ENCODE measurements around the gene GABARAPL1.
"Not testable (repeated sequence)": the region's sequence is repeated elsewhere in the genome, so short reads cannot be mapped to it uniquely, and the experiment has no call there.

The GABARAPL1 gene

DNA sequence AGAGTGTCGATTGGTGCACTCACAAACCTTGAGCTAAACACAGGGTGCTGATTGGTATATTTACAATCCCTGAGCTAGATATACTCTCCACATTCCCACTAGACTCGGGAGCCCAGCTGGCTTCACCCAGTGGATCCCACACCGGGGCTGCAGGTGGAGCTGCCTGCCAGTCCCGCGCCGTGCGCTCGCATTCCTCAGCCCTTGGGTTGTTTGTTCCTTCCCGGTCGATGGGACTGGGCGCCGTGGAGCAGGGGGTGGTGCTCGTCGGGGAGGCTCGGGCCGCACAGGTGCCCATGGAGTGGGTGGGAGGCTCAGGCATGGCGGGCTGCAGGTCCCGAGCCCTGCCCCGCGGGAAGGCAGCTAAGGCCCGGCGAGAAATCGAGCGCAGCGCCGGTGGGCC, 12.7 kb downstream of the GABARAPL1 start:
- not testable (repeated sequence) for H3K9me3 ChIP-seq (ENCODE audit: control insufficient read depth in 5 of 5, low read length in 5 of 5); H3K27me3 ChIP-seq (ENCODE audit: control insufficient read depth in 5 of 5, insufficient read depth in 4 of 5, low read length in 5 of 5); H3K9ac ChIP-seq (ENCODE audit: low read length in 5 of 5); H3K27ac ChIP-seq (ENCODE audit: low read depth, low read length); H3K4me3 ChIP-seq (ENCODE audit: low read depth in 1 of 5, low read length in 5 of 5); H3K4me1 ChIP-seq (ENCODE audit: control insufficient read depth in 5 of 5, insufficient read depth in 5 of 5, low read length in 5 of 5)
- peaks cover 31 to 42% (median 38%) of the 10 kb centered on the region in 5 donors for H3K36me3 ChIP-seq (ENCODE audit: control insufficient read depth in 5 of 5, insufficient read depth in 5 of 5, low read length in 5 of 5)

DNA sequence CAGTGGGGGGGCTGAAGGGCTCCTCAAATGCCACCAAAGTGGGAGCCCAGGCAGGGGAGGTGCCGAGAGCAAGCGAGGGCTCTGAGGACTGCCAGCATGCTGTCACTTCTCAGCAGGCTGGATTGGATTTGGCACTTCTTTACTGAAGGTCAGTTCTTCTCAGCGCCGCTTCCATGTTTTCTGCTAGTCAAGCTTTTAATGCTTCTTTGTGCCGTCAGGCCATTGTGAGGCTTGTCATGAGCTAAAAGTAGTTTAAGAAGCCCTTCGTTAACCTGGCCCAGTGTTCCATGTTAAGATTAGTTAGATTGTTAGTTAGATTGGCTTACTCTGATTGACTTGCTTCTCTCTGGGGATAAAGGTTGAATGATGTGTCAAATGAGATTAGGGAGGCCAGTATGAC, 13.4 kb downstream of the GABARAPL1 start:
- H3K27ac ChIP-seq (ENCODE audit: low read depth, low read length), result no peak overlapping the region
- H3K4me1 ChIP-seq (ENCODE audit: control insufficient read depth in 5 of 5, insufficient read depth in 5 of 5, low read length in 5 of 5), result peaks cover 0 to 3% (median 0%) of the 10 kb centered on the region in 5 donors
- H3K9ac ChIP-seq (ENCODE audit: low read length in 5 of 5), result no peak overlapping the region
- H3K4me3 ChIP-seq (ENCODE audit: low read depth in 1 of 5, low read length in 5 of 5), result no peak overlapping the region
- H3K36me3 ChIP-seq (ENCODE audit: control insufficient read depth in 5 of 5, insufficient read depth in 5 of 5, low read length in 5 of 5), result peaks cover 26 to 36% (median 33%) of the 10 kb centered on the region in 5 donors
- no peaks in the 10 kb centered on the region for H3K27me3 ChIP-seq (ENCODE audit: control insufficient read depth in 5 of 5, insufficient read depth in 4 of 5, low read length in 5 of 5)
- no peaks in the 10 kb centered on the region for H3K9me3 ChIP-seq (ENCODE audit: control insufficient read depth in 5 of 5, low read length in 5 of 5)

DNA sequence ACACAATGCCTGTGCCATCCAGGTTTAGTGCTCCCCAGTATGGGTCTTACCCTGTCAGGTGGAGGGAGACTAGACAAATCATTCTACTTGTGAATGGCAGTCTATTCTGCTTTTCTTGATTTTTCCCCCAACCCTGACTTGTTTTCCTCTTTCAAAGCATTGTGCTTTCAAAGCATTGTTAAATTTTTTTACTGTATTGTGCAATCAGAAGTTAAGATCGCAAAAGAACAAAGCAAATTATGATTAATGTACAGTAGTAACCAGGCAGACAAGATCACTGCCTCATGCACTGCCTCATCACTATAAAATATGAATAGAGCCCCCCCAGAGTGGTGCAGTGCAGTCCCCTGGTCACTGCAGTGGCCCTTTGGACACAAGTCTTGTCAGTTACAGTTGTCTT, 14.1 kb downstream of the GABARAPL1 start:
- H3K9ac ChIP-seq (ENCODE audit: low read length in 5 of 5), result no peak overlapping the region
- H3K36me3 ChIP-seq (ENCODE audit: control insufficient read depth in 5 of 5, insufficient read depth in 5 of 5, low read length in 5 of 5), result peaks cover 20 to 29% (median 27%) of the 10 kb centered on the region in 5 donors
- no peak overlapping the region for H3K27ac ChIP-seq (ENCODE audit: low read depth, low read length)
- no peaks in the 10 kb centered on the region for H3K9me3 ChIP-seq (ENCODE audit: control insufficient read depth in 5 of 5, low read length in 5 of 5)
- H3K27me3 ChIP-seq (ENCODE audit: control insufficient read depth in 5 of 5, insufficient read depth in 4 of 5, low read length in 5 of 5), result no peaks in the 10 kb centered on the region
- H3K4me3 ChIP-seq (ENCODE audit: low read depth in 1 of 5, low read length in 5 of 5), result no peak overlapping the region
- no peaks in the 10 kb centered on the region for H3K4me1 ChIP-seq (ENCODE audit: control insufficient read depth in 5 of 5, insufficient read depth in 5 of 5, low read length in 5 of 5)

DNA sequence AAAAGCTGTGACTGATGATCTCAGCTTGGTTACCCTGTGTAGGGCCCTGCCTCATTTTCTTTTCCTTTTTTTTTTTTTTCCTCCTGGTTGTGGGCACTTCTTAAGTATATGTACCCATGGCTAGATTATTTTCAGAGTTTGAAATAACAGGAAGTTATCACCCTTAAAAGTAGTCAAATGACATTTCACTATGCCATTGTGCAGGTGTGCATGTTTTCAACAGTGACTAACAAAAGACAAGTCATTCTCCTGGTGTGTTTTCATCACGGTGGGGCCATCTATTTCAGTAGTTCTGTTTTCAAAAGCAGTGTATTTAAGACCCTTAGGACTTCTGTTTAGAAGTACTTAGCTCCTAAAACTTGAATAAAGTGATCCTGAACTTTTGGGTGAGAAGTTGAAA, 15.0 kb downstream of the GABARAPL1 start:
- Histone ChIP-seq H3K4me3 (ENCODE audit: low read depth in 1 of 5, low read length in 5 of 5) (no peak overlapping the region), H3K9me3 (ENCODE audit: control insufficient read depth in 5 of 5, low read length in 5 of 5) (no peaks in the 10 kb centered on the region), H3K27ac (ENCODE audit: low read depth, low read length) (no peak overlapping the region), H3K9ac (ENCODE audit: low read length in 5 of 5) (no peak overlapping the region), H3K27me3 (ENCODE audit: control insufficient read depth in 5 of 5, insufficient read depth in 4 of 5, low read length in 5 of 5) (no peaks in the 10 kb centered on the region), H3K36me3 (ENCODE audit: control insufficient read depth in 5 of 5, insufficient read depth in 5 of 5, low read length in 5 of 5) (peaks cover 13 to 20% (median 18%) of the 10 kb centered on the region in 5 donors), H3K4me1 (ENCODE audit: control insufficient read depth in 5 of 5, insufficient read depth in 5 of 5, low read length in 5 of 5) (no peaks in the 10 kb centered on the region)

DNA sequence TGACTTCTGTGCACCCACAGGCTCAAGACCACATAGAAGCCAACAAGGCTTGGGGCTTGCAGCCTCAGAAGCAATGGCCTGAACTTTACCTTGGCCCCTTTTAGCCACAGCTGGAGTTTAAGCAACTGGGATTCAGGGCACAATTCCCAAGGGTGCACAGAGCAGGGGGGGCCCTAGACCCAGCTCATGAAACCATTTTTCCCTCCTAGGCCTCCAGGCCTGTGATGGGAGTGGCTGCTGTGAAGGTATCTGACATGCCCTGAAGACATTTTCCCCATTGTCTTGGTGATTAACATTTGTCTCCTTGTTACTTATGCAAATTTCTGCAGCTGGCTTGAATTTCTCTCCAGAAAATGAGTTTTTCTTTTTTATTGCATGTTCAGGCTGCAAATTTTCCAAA, 21.9 kb downstream of the GABARAPL1 start:
- Histone ChIP-seq H3K36me3 (ENCODE audit: control insufficient read depth in 5 of 5, insufficient read depth in 5 of 5, low read length in 5 of 5) (no peaks in the 10 kb centered on the region), H3K4me1 (ENCODE audit: control insufficient read depth in 5 of 5, insufficient read depth in 5 of 5, low read length in 5 of 5) (no peaks in the 10 kb centered on the region), H3K27me3 (ENCODE audit: control insufficient read depth in 5 of 5, insufficient read depth in 4 of 5, low read length in 5 of 5) (no peaks in the 10 kb centered on the region), H3K4me3 (ENCODE audit: low read depth in 1 of 5, low read length in 5 of 5) (no peak overlapping the region), H3K9ac (ENCODE audit: low read length in 5 of 5) (no peak overlapping the region), H3K27ac (ENCODE audit: low read depth, low read length) (no peak overlapping the region), H3K9me3 (ENCODE audit: control insufficient read depth in 5 of 5, low read length in 5 of 5) (peaks cover 0 to 7% (median 0%) of the 10 kb centered on the region in 5 donors)

DNA sequence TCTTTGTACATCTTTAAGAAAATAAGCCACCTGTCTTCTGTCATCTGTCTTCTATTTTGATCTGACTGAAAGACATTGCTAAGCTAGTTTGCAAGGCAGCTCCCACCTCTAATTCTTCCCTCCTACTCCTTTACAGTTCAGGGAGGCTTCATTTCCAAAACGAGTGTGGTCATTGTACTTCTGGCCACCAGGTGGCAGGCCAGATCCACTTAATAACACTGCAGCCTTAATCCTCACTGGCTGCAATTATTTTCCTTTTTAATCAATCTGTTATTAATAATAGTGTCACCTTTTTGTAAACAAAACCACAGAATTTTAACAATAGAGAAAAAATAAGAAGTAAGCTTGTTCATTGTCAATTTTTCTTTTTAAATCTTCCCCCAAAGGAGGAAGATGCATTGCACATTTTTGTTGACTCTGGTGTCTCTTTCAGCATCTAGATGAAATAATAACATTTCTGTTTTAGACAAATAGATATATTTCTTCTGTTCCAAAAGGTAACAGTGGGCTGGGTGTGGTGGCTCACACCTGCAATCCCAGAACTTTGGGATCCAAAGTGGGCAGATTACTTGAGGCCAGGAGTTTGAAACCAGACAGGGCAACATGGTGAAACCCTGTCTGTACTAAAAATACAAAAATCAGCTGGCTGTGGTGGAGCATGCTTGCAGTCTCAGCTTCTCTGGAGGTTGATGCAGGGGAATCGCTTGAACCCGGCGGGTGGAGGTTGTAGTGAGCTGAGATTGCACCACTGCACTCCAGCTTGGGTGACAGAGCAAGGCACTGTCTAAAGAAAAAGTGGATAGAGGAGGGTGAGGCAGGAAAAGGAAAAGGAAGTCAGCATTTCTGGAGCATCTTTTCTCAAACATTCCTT, 23.3 kb downstream of the GABARAPL1 start:
- H3K4me1 ChIP-seq (ENCODE audit: control insufficient read depth in 5 of 5, insufficient read depth in 5 of 5, low read length in 5 of 5), result no peaks in the 10 kb centered on the region
- no peaks in the 10 kb centered on the region for H3K27me3 ChIP-seq (ENCODE audit: control insufficient read depth in 5 of 5, insufficient read depth in 4 of 5, low read length in 5 of 5)
- H3K9ac ChIP-seq (ENCODE audit: low read length in 5 of 5), result no peak overlapping the region
- no peaks in the 10 kb centered on the region for H3K36me3 ChIP-seq (ENCODE audit: control insufficient read depth in 5 of 5, insufficient read depth in 5 of 5, low read length in 5 of 5)
- no peak overlapping the region for H3K4me3 ChIP-seq (ENCODE audit: low read depth in 1 of 5, low read length in 5 of 5)
- H3K27ac ChIP-seq (ENCODE audit: low read depth, low read length), result no peak overlapping the region
- peaks cover 0 to 7% (median 0%) of the 10 kb centered on the region in 5 donors for H3K9me3 ChIP-seq (ENCODE audit: control insufficient read depth in 5 of 5, low read length in 5 of 5)

DNA sequence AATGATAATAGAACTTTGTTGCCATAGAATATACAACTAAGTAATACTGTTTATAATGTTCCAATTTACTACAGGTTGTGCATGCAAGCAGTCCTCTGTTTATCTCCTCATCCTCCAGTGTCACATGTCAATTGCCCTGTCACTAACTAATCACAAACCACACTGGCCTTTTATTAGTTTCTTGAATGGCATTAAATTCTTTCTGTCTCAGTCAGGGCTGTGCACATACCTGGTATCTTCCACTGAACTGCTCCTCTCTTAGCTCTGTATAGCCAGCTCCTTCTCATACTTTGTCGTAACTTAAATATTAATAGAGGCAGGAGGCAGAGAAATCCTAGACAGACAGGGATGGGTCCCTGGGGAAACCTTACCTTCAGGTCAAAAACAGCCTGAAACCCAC, 24.0 kb downstream of the GABARAPL1 start:
- no peaks in the 10 kb centered on the region for H3K36me3 ChIP-seq (ENCODE audit: control insufficient read depth in 5 of 5, insufficient read depth in 5 of 5, low read length in 5 of 5)
- H3K27me3 ChIP-seq (ENCODE audit: control insufficient read depth in 5 of 5, insufficient read depth in 4 of 5, low read length in 5 of 5), result no peaks in the 10 kb centered on the region
- no peak overlapping the region for H3K27ac ChIP-seq (ENCODE audit: low read depth, low read length)
- no peak overlapping the region for H3K4me3 ChIP-seq (ENCODE audit: low read depth in 1 of 5, low read length in 5 of 5)
- no peak overlapping the region for H3K9ac ChIP-seq (ENCODE audit: low read length in 5 of 5)
- H3K4me1 ChIP-seq (ENCODE audit: control insufficient read depth in 5 of 5, insufficient read depth in 5 of 5, low read length in 5 of 5), result no peaks in the 10 kb centered on the region
- H3K9me3 ChIP-seq (ENCODE audit: control insufficient read depth in 5 of 5, low read length in 5 of 5), result peaks cover 0 to 7% (median 0%) of the 10 kb centered on the region in 5 donors

DNA sequence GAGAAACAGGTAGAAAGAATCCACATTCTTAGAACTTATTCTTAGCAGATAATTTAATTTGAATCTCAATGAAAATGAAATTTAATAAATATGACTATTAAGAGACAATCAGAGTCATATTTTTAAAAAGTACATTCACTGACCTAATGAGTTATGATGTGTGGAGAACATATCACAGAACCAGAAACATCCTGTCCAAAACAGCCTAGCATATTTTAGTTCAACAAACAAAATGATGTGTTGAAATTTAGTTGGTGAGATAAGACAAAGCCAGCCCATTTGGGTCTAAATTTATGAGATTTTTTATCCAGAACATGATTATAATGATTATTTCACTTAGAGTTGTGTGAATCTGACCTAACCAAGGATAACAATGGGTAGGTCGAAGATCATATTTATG, 25.8 kb downstream of the GABARAPL1 start:
- Histone ChIP-seq H3K4me1 (ENCODE audit: control insufficient read depth in 5 of 5, insufficient read depth in 5 of 5, low read length in 5 of 5) (no peaks in the 10 kb centered on the region), H3K9me3 (ENCODE audit: control insufficient read depth in 5 of 5, low read length in 5 of 5) (peaks cover 0 to 7% (median 0%) of the 10 kb centered on the region in 5 donors), H3K9ac (ENCODE audit: low read length in 5 of 5) (no peak overlapping the region), H3K4me3 (ENCODE audit: low read depth in 1 of 5, low read length in 5 of 5) (no peak overlapping the region), H3K27ac (ENCODE audit: low read depth, low read length) (no peak overlapping the region), H3K36me3 (ENCODE audit: control insufficient read depth in 5 of 5, insufficient read depth in 5 of 5, low read length in 5 of 5) (peaks cover 0 to 7% (median 0%) of the 10 kb centered on the region in 5 donors), H3K27me3 (ENCODE audit: control insufficient read depth in 5 of 5, insufficient read depth in 4 of 5, low read length in 5 of 5) (no peaks in the 10 kb centered on the region)

DNA sequence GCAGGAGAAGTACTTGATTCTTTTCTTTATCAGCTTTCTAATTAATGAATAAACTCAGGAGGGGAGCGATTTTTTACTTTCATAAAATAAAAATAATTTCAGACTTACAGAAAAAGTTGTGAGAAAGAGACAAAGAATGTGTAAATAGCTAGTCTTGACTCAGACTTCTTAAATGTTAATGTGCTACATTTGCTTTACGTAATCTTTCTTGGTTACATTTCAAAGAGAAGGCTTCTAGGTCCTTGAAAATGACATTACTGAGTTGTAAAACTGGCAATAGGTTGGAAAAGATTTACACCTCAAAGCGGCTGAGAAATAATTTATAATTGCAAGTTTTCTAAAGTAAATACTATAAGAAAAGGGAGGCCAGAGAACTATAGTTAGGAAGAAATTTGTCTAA, 28.6 kb downstream of the GABARAPL1 start:
- Histone ChIP-seq H3K4me3 (ENCODE audit: low read depth in 1 of 5, low read length in 5 of 5) (no peak overlapping the region), H3K27me3 (ENCODE audit: control insufficient read depth in 5 of 5, insufficient read depth in 4 of 5, low read length in 5 of 5) (no peaks in the 10 kb centered on the region), H3K9me3 (ENCODE audit: control insufficient read depth in 5 of 5, low read length in 5 of 5) (no peaks in the 10 kb centered on the region), H3K9ac (ENCODE audit: low read length in 5 of 5) (no peak overlapping the region), H3K4me1 (ENCODE audit: control insufficient read depth in 5 of 5, insufficient read depth in 5 of 5, low read length in 5 of 5) (no peaks in the 10 kb centered on the region), H3K36me3 (ENCODE audit: control insufficient read depth in 5 of 5, insufficient read depth in 5 of 5, low read length in 5 of 5) (peaks cover 0 to 10% (median 0%) of the 10 kb centered on the region in 5 donors), H3K27ac (ENCODE audit: low read depth, low read length) (no peak overlapping the region)

DNA sequence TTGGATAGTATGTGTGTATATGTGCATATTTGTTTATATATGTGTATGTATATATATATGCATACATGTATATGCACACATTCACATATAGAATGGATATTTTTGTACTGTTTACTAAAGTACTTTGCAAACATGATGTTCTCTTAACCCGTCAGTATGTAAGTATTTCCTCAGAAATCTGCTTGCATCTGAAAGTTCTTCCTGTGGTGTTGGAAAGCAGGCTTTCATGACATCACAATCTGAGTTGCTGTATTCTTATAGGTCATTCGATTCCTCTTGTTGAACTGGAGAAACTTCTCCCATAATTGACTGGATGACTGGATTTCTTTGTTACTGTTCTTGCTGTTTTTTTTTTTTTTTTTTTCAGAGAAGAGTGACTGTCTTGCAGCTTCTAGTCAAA, 29.1 kb downstream of the GABARAPL1 start:
- no peak overlapping the region for H3K9ac ChIP-seq (ENCODE audit: low read length in 5 of 5)
- H3K27ac ChIP-seq (ENCODE audit: low read depth, low read length), result no peak overlapping the region
- no peaks in the 10 kb centered on the region for H3K4me1 ChIP-seq (ENCODE audit: control insufficient read depth in 5 of 5, insufficient read depth in 5 of 5, low read length in 5 of 5)
- H3K9me3 ChIP-seq (ENCODE audit: control insufficient read depth in 5 of 5, low read length in 5 of 5), result no peaks in the 10 kb centered on the region
- no peaks in the 10 kb centered on the region for H3K27me3 ChIP-seq (ENCODE audit: control insufficient read depth in 5 of 5, insufficient read depth in 4 of 5, low read length in 5 of 5)
- H3K36me3 ChIP-seq (ENCODE audit: control insufficient read depth in 5 of 5, insufficient read depth in 5 of 5, low read length in 5 of 5), result peaks cover 0 to 10% (median 0%) of the 10 kb centered on the region in 5 donors
- no peak overlapping the region for H3K4me3 ChIP-seq (ENCODE audit: low read depth in 1 of 5, low read length in 5 of 5)

Data from subcutaneous abdominal adipose tissue (tissue), 5 donors.